Kidney capillary endothelial cell (primary cell): ENCODE data around the gene TCF7L1.
A peak's percentile ranks its signal among the peaks of the same experiment; 100 is the strongest.
"Not testable (repeated sequence)": the region's sequence is repeated elsewhere in the genome, so short reads cannot be mapped to it uniquely, and the experiment has no call there.

ENCODE experiments used
- DNase-seq: peaks from one replicate; pipeline ENCODE4 v3.0.0-alpha.2; 2018; ENCODE audit warnings: low spot score

TCF7L1 gene, protein sequence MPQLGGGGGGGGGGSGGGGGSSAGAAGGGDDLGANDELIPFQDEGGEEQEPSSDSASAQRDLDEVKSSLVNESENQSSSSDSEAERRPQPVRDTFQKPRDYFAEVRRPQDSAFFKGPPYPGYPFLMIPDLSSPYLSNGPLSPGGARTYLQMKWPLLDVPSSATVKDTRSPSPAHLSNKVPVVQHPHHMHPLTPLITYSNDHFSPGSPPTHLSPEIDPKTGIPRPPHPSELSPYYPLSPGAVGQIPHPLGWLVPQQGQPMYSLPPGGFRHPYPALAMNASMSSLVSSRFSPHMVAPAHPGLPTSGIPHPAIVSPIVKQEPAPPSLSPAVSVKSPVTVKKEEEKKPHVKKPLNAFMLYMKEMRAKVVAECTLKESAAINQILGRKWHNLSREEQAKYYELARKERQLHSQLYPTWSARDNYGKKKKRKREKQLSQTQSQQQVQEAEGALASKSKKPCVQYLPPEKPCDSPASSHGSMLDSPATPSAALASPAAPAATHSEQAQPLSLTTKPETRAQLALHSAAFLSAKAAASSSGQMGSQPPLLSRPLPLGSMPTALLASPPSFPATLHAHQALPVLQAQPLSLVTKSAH

DNA sequence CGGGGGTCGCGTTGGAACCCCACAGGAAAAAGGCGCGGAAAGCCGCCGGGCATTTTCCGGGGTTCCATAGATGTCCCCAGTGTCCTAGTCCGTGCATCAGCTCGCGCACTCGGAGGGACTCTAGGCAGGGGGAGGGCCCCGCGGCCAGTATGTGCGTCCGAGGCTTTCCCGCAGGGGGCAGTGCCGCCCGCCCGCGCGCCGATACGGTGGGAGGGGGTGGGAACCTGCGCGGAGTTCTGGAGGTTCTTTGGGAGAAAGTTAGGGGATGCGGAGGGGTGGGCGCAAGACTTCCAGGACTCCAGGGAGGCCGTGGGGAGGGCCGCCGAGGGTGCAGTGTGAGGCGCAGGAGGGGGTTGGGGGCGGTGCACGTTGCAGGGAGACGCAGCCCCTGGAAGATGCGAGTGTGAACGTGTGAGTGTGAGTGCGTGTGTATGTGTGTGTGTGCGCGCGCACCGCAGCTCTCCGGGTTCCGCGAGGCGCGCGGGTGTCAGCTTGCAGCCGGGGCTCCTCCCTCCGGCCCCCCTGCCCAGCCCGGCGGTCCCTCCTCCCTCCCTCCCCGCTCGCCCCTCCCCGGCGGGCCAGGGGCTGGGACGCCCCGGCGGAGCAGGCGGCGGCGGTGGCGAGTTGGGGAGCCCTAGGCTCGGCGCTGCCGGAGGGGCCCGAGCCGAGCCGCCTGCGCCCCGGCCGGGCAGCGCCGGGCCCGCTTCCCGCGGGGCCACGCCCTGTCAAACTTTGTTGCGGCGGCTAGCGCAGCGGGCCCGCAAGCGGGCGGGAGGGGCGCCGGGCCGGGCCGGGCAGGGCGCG is at the start of gene TCF7L1:
TCF7L1 (plus strand) TSS at position 559 of the 804 bp plus-strand sequence. CDS start 293 bp downstream, outside the sequence.
- peak; percentile 79 for DNase-seq

DNA sequence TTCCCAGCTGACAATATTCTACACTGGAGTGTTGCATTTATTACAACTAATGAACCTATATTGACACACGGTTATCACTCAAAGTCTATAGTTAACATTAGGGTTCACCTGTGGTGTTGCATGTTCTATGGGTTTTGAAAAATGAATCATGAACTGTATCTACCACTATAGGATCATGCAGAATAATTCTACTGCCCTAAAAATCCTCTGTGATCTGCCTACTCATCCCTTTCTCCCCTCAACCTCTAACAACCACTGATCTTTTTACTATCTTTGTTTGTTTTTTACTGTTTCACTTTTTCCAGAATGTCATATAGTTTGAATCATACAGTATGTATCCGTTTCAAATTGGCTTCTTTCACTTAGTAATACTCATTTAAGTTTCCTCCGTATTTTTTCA is 47.6 kb upstream of the TCF7L1 start:
- no peak for DNase-seq

DNA sequence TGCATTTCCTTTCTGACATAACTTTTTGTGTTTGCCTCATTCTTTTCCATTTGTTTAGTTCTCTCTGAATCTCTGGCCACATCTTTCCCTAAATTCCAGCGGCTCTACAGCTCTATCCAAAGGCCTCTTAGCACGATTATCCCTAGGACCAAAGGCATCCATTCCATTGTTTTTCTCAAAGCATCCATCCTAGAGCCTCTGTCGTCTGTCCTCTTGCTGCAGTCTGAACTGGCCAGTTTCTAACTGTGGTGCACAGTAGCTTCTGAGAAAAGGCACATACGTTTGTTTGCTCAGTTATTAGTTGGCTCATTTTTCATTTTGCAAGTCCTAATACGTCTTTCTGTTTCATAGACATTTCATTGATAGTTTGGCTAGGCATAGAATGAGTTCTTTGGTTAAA is 45.7 kb upstream of the TCF7L1 start:
- no peak for DNase-seq

DNA sequence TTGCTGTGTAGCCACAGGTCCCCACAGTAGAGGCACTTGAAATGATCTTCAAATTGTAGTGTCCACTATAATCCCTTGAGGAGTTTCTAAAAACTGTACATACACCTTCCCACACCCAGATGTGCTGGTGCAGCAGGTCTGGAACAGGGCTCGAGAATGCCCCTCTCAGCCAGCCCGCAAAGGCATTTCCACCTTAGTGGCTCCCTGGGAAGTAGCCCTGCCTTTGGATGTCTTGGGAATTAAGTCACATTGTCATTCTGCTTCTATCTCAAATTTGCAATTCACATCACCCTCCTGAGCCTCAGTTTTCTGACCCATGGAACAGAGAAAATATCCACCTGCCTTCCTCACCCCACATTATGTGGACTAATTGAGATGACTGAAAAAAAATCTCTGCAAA is 44.3 kb upstream of the TCF7L1 start:
- no peak for DNase-seq

DNA sequence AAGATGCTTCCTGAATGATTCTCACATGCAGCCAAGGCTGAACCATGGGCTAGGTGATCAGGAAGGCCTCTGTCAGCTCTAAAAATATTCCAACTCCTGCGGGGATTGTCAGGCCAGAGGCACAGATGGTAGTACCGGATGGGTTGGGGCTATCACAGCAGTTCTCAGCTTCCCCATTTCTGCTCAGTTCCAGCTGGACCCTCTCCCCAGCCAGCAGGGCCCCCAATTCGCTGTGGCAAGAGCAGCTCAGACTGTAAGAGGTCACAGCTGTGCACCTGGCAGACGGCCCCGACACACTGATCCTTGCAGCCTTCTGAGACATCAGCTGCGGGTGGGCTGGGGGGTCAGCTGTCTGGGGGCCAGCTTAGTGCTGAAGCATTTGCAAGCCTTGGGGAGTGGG is 43.6 kb upstream of the TCF7L1 start:
- no peak for DNase-seq

DNA sequence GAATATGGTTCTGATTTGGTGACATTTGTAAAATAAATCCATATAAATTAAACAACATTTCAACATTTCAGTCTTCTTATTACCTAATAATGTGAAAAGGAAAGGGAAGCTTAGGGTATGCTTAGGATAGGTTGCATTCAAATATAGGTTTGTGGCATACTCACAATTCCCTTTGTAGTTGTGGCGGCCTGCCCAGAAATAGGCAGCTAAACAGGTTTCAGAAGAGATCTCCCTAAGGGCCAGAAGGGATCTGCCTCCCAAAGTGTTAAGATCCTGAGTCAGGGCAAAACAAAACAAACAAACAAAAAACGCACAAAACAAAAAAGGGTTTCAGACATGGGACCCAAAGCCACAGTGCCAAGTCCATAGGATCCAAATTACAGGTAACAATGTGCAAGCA is 41.4 kb upstream of the TCF7L1 start:
- no peak for DNase-seq

DNA sequence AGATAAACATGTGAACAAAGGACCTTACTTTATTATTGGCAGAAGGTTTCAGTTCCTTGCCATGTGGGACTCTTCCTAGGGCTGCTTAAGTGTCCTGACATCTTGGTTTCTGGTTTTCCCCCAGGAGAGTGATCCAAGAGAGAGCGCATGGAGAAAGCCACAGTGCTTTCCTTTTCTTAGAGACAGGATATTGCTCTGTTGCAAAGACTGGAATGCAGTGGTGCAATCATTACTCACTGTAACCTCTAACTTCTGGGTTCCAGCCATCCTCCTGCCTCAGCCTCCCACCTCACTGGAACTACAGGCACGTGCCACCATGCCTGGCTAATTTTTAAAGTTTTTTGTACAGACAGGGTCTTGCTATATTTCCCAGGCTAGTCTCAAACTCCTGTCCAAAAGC is 38.1 kb upstream of the TCF7L1 start:
- no peak for DNase-seq

DNA sequence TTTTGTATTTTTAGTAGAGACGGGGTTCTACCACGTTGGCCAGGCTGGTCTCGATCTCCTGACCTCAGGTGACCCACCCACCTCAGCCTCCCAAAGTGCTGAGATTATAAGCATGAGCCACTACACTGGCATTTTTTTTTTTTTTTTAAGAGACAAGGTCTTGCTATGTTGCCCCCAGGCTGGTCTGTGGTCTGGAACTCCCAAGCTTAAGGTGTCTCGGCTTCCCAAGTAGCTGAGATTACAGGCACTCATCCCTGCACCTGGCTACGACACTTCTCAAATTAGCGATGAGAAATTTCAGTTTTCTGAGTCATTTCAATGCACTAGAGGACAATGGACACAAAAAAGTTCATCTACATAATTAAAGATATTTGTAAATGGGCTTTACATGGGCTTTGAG is 36.6 kb upstream of the TCF7L1 start:
- no peak for DNase-seq

DNA sequence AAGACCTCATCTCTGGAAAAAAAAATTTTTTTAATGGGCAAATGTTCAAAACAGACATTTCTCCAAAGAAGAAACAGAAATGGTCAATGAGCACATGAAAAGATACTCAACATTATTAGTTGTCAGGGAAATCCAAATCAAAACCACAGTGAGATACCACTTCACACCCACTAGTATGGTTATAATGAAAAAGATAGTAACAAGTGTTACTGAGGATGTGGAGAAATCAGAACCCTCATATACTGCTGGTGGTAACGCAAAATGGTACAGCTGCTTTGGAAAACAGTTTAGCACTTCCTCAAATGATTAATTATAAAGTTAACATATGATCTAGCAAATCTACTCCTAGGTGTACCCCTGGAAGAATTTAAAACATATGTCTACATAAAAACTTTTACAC is 29.0 kb upstream of the TCF7L1 start:
- DNase-seq = no peak

DNA sequence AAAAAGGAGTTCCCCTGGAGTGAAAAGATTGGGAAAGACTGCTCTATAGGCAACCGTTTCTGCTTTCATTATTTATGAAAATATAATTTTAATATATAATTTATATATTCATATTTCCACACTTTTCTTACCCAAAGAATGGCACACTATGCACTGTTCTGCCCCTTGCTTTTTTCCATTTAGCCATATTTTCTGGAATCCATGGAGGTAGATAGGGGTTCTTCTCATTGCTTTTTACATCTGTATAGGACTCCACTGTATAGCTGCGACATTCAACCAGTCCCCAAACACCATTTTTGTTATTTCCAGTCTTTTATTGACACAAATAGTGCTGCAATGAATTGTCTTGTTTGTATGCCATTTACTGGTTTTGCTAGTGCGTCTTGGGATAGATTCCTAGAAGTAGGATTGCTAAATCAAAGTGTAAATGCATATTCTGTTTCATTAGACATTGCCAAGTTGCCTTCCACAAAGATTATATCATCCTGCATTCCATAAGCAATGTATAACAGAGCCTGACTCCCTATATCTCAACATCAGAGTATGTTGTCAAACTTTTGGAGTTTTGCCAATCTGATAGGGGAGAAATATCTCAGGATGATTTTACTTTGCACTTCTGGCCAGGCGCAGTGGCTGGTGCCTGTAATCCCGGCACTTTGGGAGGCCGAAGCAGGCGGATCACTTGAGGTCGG is 26.6 kb upstream of the TCF7L1 start:
- no peak for DNase-seq

DNA sequence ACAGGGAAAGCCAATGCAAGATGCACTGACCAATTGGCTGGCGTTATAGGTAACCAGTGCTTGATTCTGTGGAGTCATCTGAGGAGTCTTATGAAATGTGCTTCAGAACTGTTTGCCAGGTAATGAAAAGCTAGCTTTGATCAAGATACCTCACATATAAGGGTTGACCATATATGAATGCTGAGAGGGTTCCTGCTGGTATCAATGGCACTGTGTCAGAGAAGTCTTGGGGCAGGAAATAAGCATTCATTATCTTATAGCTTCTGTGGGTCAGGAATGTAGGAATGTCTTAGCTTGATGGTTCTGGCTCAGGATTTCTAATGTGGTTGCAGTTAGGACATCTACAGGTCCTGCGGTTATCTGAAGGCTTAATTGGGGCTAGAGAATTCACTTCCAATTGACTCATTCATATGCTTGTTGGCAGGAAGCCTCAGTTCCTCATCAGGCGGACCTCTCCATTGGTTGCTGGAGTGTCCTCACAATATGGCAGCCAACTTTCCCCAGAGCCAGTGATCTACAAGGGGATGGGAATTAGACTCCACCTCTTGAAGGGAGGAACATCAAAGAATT is 22.1 kb upstream of the TCF7L1 start:
- no peak for DNase-seq

DNA sequence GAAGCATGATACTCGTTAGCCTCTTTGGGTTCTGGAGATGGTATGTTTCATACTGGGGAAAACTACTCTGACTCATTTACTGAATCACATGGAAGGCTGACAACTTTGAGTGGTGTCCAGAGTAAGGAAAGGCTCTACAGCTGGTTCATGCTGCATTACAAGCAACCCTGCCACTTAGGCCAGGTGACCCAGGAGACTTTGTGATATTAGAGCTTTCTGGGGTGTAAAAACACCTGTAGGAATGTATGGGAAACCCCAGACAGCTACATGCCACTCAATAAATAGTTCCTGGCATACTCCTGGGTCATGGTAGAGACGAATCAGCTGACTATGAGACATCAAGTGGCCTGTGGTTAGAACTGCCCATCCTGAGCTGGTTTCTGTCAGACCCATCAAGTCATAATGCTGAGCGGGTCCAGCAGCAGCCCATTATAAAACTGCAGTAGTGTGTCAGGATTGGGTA is 21.3 kb upstream of the TCF7L1 start:
- DNase-seq = no peak

DNA sequence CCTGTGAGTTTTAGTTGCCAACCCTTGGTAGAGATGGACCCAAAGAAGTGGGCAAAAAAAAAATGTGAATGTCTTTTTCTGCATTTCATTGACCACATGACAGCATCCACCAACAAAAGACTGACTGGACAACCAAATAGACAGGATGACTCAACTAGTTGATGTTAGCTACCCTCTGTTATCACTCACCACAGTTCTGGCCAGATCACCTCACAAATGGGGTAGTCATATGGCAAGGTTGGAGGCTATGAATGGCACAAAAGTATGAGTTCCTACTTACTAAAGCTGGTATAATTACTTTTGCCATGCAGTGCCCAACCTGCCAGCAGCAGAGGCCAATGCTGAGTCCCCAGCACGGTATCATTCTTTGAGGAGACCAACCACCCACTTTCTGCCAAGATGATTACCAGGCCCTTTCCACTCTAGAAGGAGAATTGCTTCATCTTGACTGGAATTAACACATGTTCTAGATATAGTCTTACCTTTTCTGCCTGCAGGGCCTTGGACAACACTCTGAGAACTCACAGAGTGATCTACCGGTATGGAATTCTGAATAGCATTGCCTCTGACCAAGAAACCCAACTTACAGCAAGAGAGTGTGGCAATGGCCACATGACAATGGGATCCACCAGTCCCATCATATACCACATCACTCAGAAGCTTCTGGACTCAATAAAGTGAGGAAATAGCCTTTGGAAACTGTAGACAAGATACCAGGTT is 20.1 kb upstream of the TCF7L1 start:
- no peak for DNase-seq

DNA sequence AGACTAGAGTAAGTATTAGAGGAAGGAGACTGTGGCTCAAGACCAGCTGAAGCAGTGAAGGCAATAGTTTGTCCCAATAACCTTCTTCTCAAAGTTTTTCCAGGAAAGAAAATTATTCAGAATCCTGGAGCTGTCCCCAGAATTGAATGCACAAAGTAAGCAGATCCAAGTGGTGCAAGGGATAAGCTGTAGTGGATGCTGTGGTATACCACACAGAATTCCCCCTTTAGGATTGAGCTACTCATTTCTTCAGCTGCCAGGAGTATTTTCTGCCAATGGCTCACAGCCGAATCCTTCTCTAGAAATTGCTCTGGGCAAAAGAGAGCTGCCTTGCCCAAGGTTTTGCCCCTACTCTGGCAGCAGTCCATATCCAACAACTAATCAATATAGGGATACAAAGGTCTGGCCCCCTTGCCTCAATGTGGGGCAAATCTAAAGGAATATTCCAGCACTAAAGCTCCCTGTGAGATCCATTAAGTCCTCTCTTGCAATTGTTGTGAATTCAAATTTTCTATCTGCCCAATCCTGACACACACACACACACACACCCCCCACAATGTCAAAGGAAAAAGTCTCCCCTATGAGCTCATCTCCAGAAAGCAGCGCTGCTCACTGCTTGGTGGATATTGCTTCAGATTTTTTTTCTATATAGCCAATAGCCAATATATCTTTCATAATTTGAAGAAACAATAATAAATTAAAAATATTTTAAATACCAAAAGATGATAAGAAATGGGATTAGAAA is 18.4 kb upstream of the TCF7L1 start:
- no peak for DNase-seq

DNA sequence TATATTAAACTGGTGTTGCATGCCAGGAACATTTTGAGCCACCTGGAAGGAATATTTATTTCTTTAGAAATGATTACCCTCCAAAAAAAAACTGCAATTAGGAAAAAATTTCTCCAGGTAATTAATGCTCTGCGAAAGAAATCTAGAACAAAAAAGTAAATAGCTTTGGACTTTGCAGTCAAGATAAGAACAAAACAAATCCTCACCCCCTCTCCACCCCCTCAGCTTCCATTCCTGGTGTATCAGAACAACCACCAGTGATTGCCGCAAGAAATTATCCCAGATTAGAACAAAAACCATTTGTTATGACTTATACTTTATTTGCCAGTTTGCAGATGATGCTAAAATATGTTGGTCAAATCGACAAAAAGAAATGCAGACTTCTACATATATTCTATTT is 17.0 kb upstream of the TCF7L1 start:
- no peak for DNase-seq

DNA sequence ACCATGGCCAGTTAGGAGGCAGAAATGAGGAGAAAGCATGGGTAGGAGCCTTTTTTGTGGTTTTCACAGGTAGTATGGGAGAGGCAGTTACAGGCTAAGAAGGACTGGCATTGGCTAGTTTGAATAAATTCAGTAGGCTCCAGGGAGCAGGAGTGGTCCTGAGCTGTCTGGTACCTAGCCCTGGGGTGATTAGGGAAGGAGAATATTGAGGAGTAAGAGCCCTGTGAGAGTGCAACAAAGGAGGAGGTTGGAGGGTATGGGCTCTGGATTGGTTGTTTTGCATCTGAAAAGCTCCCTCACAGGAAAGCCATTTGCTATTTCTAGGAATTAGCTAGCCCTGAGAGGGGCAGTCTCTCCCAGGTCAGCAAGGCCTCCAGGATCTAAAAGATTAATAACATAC is 13.3 kb upstream of the TCF7L1 start:
- DNase-seq = no peak

DNA sequence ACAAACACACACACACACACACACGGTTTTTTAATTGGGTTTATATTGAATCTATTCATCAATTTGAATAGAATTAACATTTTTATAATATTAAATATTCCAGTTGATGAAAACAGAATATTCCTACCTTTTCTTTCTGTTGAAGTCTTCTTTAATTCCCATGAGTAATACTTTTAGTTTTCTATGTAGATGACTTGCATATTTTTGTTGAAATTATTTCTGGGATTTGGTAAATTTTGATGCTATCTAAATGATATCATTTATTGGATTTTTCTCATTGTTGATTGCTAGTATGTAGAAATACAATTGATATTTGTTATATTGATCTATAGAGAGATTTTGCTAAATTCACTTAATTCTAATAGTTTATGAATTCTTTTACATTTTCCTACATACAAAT is 12.8 kb upstream of the TCF7L1 start:
- DNase-seq = no peak

DNA sequence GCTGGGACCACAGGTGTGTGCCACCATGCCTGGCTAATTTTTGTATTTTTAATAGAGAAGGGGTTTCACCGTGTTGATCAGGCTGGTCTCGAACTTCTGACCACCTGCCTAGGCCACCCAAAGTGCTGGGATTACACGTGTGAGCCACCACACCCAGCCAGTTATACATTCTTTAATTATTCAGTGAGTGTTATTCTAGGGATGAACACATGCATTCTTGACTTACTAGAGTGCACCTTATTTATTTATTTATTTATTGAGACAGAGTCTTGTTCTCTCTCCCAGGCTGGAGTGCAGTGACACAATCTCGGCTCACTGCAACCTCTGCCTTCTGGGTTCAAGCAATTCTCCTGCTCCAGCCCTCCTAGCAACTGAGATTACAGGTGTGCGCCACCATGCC is 6.7 kb upstream of the TCF7L1 start:
- not testable (repeated sequence) for DNase-seq

DNA sequence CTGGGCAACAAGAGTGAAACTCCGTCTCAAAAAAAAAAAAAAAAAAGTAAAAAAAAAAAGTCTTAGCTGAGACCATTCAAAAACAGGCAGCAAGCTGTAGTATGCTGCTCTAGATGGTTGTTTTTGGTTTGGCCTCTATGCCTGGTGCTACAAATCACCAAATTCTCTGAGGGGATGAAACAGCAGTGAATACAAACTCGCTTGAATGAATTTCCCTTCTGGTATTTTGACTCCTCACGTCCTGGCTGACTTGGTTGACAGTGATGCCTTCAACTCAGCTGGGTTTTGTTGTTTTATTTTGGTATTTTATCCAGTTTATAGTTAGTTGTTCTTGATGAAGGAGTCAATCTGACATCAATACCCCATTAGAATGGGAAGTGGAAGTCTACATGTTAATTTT is 3.3 kb upstream of the TCF7L1 start:
- DNase-seq = no peak

DNA sequence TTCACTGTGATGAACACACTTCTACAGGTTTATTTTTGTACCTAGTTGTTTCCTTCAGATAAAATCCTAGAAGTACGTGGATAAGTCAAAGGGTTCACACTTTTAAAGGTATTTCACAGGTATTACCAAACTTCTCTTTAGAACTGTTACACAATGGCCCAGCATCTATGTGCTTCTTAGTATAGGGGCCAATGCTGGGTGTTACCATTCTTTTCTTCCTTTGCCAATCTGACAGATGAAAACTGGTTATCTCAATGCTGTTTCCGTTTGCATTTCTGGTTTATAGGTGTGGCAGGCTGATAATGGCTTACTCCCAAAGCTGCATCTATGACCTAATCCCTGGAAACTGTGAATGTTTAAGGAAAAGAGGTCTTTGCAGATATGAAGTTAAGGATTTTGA is 2.8 kb upstream of the TCF7L1 start:
- no peak for DNase-seq

DNA sequence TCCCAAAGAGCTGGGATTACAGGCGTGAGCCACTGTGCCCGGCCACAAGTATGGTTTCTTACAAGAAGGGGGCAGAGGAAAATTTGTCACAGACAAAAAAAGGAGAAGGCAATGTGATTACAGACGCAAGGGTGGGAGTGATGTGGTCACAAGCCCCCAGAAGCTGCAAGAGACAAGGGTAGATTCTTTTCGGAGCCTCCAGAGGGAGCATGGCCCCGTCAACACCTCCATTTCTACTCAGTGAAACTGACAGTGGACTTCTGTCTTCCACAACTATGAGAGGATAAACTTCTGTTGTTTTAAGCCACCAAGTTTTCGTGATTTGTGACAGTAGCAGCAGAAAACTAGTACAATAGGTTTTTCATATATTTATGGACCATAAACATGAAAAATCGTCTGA is 2.1 kb upstream of the TCF7L1 start:
- DNase-seq = peak; percentile 40
